ENCODE data around the gene PCCA. TPM values are rescaled to one million over a fixed set of nuclear protein-coding genes. Genes with fewer than 3 reads are reported as not detected.

Gene PCCA
- total and polyA plus RNA-seq, 2 donors from 2014 or later: 86.2 to 222 TPM

DNA sequence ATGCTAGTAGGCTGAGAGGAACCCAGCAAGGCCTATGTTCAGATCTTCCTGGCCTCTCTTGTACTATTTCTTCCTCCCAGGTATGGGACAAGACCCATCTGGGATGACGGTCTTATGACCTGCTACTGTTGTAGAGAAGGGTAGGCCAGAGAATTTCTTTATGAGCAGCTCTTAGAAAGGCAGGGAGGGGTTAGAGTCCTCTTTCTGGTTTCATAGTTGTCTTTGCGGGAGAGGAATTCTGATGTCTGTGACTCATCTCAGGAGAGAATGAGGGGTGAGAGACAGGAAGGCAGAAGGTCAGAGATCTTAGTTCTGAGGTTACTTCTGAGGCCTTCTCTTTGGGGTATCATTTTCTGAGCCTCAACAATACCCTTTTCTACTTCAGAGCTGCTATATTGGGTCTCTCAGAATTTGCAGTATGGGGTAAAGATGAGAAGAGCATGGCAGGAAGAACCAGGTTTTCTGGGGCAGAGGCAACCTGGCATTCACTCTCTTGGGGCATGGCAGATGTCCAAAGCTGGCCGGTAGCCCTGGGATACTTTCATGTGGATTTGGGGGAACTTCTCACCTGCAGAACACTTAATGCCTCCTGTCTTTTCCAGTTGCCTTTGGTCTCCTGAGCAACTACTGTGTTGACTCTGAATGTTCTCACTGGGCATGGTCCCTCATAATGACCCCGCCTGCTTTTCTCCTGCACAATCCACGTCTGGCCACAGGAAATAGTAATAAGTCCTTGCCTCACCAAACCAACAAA is 345.3 kb downstream of the PCCA start:
- TF ChIP-seq, protein P1, sequence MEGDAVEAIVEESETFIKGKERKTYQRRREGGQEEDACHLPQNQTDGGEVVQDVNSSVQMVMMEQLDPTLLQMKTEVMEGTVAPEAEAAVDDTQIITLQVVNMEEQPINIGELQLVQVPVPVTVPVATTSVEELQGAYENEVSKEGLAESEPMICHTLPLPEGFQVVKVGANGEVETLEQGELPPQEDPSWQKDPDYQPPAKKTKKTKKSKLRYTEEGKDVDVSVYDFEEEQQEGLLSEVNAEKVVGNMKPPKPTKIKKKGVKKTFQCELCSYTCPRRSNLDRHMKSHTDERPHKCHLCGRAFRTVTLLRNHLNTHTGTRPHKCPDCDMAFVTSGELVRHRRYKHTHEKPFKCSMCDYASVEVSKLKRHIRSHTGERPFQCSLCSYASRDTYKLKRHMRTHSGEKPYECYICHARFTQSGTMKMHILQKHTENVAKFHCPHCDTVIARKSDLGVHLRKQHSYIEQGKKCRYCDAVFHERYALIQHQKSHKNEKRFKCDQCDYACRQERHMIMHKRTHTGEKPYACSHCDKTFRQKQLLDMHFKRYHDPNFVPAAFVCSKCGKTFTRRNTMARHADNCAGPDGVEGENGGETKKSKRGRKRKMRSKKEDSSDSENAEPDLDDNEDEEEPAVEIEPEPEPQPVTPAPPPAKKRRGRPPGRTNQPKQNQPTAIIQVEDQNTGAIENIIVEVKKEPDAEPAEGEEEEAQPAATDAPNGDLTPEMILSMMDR (IDR thresholded peaks at IDR 0.05; ENCODE audit: borderline replicate concordance, extremely low read depth, insufficient read depth): no peak
- no peak overlapping the region for H3K27ac ChIP-seq (ENCODE audit: low read depth in 2 of 2, low read length in 2 of 2)
- H3K9me3 ChIP-seq (ENCODE audit: control insufficient read depth in 2 of 3, insufficient read depth in 1 of 3, low read length in 3 of 3): no peaks in the 10 kb centered on the region
- no peaks in the 10 kb centered on the region for H3K36me3 ChIP-seq (ENCODE audit: control insufficient read depth in 2 of 3, insufficient read depth in 3 of 3, low read length in 3 of 3)
- no peak for FAIRE-seq
- DNase-seq: no peak
- no peak overlapping the region for H3K4me3 ChIP-seq (ENCODE audit: low read length in 3 of 3)
- intact Hi-C loops (cut with DNase I): no loop called here
- no peaks in the 10 kb centered on the region for H3K27me3 ChIP-seq (ENCODE audit: control insufficient read depth, insufficient read depth, low read length)
- no peaks in the 10 kb centered on the region for H3K4me1 ChIP-seq (ENCODE audit: control insufficient read depth in 2 of 3, insufficient read depth in 2 of 3, low read depth in 1 of 3, low read length in 3 of 3)
- no peak overlapping the region for H3K9ac ChIP-seq (ENCODE audit: low read length in 3 of 3)

DNA sequence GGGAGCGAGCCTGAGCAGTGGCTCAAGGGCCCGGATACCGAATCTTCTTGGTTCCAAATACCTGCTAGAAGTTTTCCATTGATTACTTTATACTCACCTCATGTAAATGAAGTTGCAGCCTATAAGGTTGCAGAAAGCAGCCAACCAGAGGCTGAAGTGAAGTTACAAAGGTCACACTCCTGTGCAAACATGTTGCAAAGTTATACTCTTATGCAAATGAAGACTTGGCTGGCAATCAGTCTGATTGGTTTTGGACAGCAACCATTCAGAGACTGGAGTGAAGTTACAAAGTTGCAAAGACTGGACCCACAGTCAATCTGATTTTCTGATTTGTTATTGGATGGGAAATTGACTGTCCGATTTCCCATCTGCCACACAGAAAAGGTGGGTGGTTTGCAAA is 347.2 kb downstream of the PCCA start:
- Histone ChIP-seq H3K9ac (ENCODE audit: low read length in 3 of 3) (no peak overlapping the region), H3K27ac (ENCODE audit: low read depth in 2 of 2, low read length in 2 of 2) (no peak overlapping the region), H3K27me3 (ENCODE audit: control insufficient read depth, insufficient read depth, low read length) (no peaks in the 10 kb centered on the region), H3K4me1 (ENCODE audit: control insufficient read depth in 2 of 3, insufficient read depth in 2 of 3, low read depth in 1 of 3, low read length in 3 of 3) (no peaks in the 10 kb centered on the region), H3K36me3 (ENCODE audit: control insufficient read depth in 2 of 3, insufficient read depth in 3 of 3, low read length in 3 of 3) (no peaks in the 10 kb centered on the region), H3K9me3 (ENCODE audit: control insufficient read depth in 2 of 3, insufficient read depth in 1 of 3, low read length in 3 of 3) (no peaks in the 10 kb centered on the region), H3K4me3 (ENCODE audit: low read length in 3 of 3) (no peak overlapping the region)
- TF ChIP-seq, protein P1 (IDR thresholded peaks at IDR 0.05; ENCODE audit: borderline replicate concordance, extremely low read depth, insufficient read depth): no peak
- FAIRE-seq: no peak
- intact Hi-C loops (cut with DNase I): no loop called here
- no peak for DNase-seq

DNA sequence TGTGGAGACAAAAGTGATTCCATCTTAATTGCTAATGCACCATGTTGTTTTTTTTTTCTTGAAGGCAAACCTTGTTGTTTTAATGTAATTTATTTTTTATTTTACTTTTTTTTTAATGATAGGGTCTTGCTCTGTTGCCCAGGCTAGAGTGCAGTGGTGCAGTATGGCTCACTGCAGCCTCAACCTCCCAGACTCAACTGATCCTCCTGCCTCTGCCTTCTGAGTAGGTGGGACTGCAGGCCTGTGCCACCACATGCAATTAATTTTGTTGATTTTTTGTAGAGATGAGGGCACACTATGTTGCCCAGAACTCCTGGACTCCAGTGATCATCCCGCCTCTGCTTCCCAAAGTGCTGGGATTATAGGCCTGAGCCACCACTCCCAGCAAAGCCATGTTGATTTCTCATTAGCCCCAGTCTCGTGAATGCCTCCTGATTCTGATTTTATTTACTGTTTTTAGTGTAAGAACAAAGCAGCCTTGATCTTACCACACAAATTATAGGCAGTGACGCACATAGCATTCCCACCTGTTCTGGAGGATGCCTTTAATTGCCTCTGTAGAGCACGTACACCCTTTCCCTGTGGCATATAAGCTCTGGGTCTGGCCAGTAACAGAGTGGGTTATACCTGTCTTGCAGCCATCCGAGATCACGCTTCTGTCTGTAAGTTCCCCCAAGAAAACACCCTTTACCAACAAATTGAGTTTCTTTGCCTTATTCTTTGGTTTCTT is 349.3 kb downstream of the PCCA start:
- TF ChIP-seq, protein P1 (IDR thresholded peaks at IDR 0.05; ENCODE audit: borderline replicate concordance, extremely low read depth, insufficient read depth): no peak
- Histone ChIP-seq H3K4me1 (ENCODE audit: control insufficient read depth in 2 of 3, insufficient read depth in 2 of 3, low read depth in 1 of 3, low read length in 3 of 3) (no peaks in the 10 kb centered on the region), H3K9me3 (ENCODE audit: control insufficient read depth in 2 of 3, insufficient read depth in 1 of 3, low read length in 3 of 3) (no peaks in the 10 kb centered on the region), H3K36me3 (ENCODE audit: control insufficient read depth in 2 of 3, insufficient read depth in 3 of 3, low read length in 3 of 3) (no peaks in the 10 kb centered on the region), H3K9ac (ENCODE audit: low read length in 3 of 3) (no peak overlapping the region), H3K4me3 (ENCODE audit: low read length in 3 of 3) (no peak overlapping the region), H3K27me3 (ENCODE audit: control insufficient read depth, insufficient read depth, low read length) (no peaks in the 10 kb centered on the region), H3K27ac (ENCODE audit: low read depth in 2 of 2, low read length in 2 of 2) (no peak overlapping the region)
- FAIRE-seq (no peak), DNase-seq (peak in 3 of 5 donors; percentile 15 to 51 (median 46))
- intact Hi-C loops (cut with DNase I): no loop called here
